Inferior parietal cortex (tissue), 1 donor: ENCODE results near the gene DYNLL1.
"Not testable (repeated sequence)": the region's sequence is repeated elsewhere in the genome, so short reads cannot be mapped to it uniquely, and the experiment has no call there.

Experiments used
- DNase-seq: peaks from one replicate; pipeline ENCODE4 v3.0.0-alpha.2; 2016; ENCODE audit errors: extremely low spot score

Gene DYNLL1

GRCh38 chr12:120474616-120474960 is 21.3 kb upstream of the DYNLL1 start:
- DNase-seq, result no peak

- DNase-seq, result no peak
These were observed 20.3 kb upstream of the DYNLL1 start for GRCh38 chr12:120475643-120476042.

DNA sequence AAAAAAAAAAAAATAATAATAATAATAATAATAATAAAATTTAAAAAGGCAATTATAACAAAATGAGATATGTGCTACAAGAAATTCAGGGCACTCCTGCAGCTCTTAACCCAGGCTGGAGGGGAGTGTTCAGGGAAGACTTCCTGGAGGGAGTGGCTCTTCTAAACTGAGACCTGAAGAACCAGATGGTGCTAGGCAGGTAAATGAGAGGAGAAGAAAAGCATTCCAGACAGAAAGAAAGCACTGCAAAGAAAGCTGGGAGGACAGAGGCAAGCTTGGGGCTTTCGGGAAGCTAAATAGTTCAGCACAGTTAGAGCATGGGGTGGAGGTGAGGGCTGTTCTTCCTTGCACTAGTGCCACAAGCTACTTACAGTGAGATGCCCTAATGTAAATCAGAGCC is 16.5 kb upstream of the DYNLL1 start:
- DNase-seq, result no peak

GRCh38 chr12:120480211-120480610 is 15.7 kb upstream of the DYNLL1 start:
- DNase-seq, result no peak

DNA sequence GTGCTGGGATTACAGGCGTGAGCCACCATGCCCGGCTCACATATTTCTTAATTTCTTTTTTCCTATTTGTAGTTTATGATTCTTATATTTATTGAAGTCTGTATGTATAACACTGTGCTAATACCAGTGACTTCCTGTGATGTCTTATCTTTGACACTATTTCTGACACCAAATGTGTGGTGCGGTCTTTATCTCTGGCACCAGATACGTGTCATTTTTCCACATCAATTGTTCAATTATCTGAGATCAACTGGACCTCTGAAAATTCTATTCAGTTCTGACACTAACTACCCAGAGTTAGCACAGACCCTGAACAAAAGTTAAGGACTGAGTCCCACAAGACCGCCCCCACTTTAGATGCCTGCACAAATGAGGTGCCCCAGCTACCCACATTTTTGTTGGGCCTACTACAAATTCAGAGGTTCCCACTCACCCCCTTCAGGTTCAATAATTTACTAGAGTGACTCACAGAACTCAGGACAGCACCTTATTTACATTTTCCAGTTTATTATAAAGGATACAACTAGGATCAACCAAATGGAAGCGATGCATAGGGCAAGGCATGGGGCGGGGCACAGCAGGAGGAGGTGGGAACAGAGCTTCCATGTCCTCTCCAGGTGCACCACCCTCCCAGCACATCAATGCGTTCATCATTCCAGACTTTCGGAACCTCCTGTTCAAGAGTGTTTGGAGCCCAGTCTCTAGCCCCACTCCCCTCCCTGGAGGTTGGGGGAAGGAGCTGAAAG is 14.7 kb upstream of the DYNLL1 start:
- no peak for DNase-seq

DNA sequence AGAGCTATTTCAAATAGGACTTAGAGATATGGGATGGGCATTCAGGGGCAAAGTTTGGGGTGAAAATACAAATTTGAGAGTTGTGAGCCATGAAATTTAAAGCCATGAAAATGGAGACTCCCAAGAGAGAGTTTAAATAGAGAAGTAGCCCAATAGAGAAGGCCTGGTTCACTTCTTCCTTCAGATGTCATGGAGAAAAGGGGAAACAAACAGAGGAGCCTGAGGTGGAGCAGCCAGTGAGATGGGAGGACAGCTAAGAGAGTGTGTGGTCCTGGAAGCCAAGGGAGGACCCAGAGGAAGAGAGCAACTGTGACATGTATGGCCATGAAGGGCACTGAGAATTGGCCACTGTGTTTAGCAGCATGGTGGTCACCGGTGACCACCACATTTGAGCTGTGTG is 12.3 kb upstream of the DYNLL1 start:
- no peak for DNase-seq

DNA sequence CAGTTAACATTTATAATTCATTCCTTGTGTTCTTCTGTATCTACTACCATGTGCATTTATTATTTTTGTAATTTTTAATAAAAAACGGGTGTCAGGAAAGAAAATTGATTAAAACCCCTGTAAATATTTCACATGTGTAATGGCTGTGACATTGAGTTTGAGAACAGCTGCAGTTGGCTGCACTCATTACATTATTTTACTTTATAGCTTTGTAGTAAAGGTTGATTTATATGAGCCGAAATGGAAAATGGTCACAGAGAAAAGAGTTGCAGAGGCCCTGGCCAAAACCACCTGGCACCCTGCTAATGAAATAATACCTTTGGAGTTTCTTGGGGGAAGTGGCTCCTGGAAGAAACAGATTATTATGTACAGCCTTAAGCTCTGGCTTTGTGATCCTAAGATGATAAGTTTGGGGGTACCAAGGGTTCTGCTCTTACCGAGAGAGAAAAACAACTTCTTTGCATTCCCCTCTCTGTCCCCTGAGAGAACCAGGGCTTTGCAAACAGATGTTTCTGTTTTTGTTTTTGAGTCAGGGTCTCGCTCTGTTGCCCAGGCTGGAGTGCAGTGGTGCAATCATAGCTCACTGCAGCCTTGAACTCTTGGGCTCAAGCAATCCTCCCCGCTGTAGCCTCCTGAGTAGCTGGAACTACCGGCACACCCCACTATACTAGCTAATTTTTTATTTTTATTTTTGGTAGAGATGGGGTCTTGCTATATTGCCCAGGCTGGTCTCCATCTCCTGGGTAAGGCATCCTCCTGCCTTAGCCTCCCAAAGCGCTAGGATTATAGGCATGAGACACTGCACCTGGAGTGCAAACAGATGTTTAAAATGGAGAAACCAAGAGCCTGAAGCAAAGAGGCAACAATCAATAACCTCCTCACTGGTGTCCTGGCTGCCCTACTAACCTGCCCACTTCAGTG is 9.7 kb upstream of the DYNLL1 start:
- DNase-seq, result no peak

GRCh38 chr12:120487552-120487951 is 8.4 kb upstream of the DYNLL1 start:
- not testable (repeated sequence) for DNase-seq

DNA sequence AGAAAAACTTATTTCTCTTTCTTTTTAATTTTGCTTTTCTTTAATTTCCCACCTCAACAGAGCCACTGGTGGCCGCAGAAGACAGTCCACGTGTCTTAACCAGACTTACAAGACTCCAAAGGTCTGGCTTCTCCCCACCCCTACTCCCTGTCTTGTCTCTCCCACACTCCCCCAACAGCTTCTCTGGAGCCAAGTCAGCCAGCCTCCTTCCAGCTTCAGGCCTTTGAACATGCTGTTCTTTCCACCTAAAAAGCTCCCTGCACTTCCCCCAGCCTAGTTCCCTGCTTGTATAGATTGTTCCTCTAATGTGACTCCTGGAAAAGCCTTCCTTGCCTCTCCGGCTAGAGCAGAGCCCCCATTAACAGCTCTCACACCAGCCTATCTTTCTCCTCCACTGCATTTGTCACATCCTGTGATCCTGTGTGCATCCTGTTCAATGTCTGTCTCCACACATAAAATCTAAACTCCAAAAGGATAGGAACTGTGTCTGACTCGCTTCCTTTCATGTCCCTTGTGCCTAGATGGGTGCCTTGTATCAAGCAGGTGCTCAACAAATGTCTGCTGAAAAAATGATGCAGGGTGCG is 7.8 kb upstream of the DYNLL1 start:
- DNase-seq, result no peak

DNA sequence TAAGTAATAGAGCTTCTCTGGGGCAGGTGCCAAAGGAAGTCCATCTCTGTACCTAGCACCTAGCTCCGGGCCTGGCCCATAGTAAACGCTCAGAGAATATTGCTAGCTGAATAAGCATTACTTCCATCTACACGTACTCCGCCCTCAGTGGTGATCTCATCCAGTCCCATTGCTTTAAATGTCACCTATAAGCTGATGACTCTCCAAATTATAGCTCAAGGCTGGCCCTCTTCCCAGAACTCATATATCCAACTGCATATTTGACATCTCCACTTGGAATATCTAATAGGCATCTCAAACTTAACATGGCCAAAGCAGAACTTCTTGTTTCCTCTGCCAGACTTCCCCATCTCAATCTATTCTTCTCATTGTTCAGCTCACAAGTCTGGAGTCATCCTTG is 6.9 kb upstream of the DYNLL1 start:
- no peak for DNase-seq

GRCh38 chr12:120490325-120490724 is 5.6 kb upstream of the DYNLL1 start:
- no peak for DNase-seq

- DNase-seq, result no peak
These were observed 4.9 kb upstream of the DYNLL1 start for GRCh38 chr12:120490833-120491512.

- DNase-seq, result no peak
These were observed 655 bp upstream of the DYNLL1 start for GRCh38 chr12:120495186-120495730.

- no peak for DNase-seq
These were observed 764 bp downstream of the DYNLL1 start for GRCh38 chr12:120496413-120497340.

DNA sequence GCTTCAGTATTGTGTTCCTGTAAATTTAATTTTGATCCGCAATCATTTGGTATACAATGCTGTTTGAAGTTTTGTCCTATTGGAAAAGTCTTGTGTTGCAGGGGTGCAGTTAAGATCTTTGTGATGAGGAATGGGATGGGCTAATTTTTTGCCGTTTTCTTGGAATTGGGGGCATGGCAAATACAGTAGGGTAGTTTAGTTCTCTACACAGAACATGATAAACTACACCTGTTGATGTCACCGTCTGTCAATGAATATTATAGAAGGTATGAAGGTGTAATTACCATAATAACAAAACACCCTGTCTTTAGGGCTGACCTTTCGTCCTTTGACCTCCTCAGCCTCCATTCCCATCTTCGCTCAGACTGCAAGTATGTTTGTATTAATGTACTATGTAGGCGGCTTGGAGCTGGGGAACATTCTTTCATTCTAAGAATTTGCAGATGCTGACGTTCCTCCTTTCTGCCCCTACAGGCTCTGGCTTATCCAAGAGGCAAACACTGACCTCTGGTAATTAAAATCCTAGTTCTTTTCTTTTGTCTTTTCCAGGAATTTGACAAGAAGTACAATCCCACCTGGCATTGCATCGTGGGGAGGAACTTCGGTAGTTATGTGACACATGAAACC is 1.7 kb downstream of the DYNLL1 start:
- DNase-seq, result no peak

DNA sequence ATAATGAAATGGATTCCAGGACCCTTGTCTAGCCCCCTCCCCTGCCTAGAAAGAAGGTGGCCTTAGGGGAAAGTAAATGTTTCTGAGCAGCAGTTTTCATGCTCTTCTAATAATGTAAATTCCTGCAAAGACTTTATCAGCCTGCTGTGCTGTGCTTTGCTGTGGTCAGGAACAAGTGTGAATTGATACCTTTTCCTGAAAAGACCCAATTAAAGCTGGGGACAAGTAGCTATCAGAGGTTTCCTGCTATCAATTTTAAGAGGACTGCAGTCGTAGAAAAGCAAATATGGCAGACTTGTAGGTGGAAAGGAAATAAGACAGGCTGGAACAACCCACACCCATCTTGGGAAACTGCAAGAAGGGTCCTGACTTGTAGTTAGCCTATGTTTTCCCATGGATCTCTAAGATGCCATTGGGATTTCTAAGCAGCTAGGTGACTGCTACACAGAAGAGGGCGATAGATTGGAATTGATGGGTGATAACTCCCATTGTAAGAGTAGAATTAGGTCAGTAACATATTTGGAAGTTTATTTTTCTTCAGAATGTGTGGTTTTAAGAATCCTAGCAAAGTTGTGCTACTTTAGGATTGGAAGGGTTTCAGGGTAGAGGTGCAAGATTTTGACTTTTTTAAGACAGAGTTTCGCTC is 3.1 kb downstream of the DYNLL1 start:
- DNase-seq, result no peak

DNA sequence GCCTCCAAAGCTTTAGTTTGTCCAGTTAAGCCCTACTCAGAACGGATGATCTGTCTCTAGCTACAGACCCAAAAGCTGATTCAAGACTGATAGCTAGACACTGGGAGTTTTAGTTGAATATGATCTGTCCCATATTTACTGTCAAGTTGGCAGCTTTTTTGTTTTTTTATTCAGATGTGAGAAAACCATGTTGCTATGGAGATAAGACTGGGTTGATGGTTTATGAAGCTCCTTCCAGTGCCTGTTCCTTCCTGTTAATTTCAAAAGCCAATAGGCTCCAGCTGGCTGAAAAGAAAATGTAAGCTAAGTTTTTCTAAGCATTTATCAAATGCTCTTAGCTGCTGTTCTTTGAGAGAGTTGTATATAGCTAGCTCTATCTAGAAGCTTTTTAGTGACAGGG is 4.7 kb downstream of the DYNLL1 start:
- no peak for DNase-seq

DNA sequence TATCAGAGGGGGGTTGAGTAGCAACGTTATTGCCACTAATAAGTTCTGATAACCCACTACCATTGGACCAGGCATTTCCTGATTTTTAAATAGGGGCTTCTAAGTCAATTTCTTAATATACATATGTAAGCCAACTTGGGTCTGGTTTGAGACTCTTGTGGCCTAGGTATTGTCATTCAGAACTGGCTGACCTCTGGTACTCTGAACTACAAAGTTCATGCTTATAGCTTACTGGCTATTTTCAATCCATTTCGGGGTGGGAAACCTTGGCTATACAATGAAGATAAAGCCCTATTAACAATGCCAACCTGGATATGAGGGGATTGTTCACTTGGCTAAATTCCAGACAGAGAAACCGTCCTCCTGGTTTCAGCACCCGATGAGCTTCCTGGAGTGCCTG is 8.7 kb downstream of the DYNLL1 start:
- no peak for DNase-seq

DNA sequence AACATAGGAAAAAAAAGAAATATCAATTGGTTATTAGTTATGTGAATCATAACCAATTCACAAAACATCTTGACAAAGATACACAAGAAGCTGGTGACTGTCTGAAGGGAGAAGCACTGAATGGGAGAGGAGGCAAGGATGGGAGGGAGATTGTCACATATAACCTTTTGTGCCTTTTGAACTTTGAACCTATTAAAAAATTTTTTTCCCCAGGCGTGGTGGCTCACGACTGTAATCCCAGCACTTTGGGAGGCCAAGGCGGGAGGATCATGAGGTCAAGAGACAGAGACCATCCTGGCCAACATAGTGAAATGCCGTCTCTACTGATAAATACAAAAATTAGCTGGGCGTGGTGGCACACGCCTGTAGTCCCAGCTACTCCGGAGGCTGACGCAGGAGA is 12.6 kb downstream of the DYNLL1 start:
- DNase-seq, result no peak

- peak; percentile 62 for DNase-seq
These were observed 18.1 kb downstream of the DYNLL1 start for GRCh38 chr12:120514002-120514401.
